Panc1 (cell line): ENCODE measurements around the gene CTDP1. TPM values are rescaled to one million over a fixed set of nuclear protein-coding genes. Genes with fewer than 3 reads are reported as not detected.

ENCODE experiments used
- ATAC-seq: fragments of 200-7000 bp; cut with Tn5 transposase; 2 replicates; pipeline ENCODE4 v1.9.1; 2020; ENCODE audit warnings: mild to moderate bottlenecking, moderate library complexity
- BruUV-seq: library from RNA; stranded (reverse); fragments of 400-500 nt; replicated peaks from 2 replicates; lab custom pipeline; 2021; lab: Mats Ljungman, UMichigan
- CTCF ChIA-PET: fragments of 300-600 bp; sonication (Branson Sonifier 250); formaldehyde crosslinking; loops from one replicate; lab custom pipeline; 2022; ENCODE audit warnings: antibody characterized with exemption; lab: Charles Lee
- POLR2A ChIA-PET: fragments of 300-600 bp; sonication (Branson Sonifier 250); formaldehyde crosslinking; loops from one replicate; lab custom pipeline; 2022; ENCODE audit warnings: antibody characterized with exemption; lab: Charles Lee
- DNase-seq: peaks from one replicate; pipeline ENCODE4 v3.0.0-alpha.2; 2010; ENCODE audit warnings: low read depth, low spot score
- H3K27ac ChIP-seq: 2 replicates; pipeline ENCODE4 v1.5.1; 2011; ENCODE audit warnings: mild to moderate bottlenecking, low read length, inconsistent platforms
- H3K27me3 ChIP-seq: fragments of 200-500 bp; sonication (Bioruptor generic); 2 replicates; pipeline ENCODE4 v1.6.0; 2014; ENCODE audit warnings: low read length, inconsistent platforms; ENCODE audit not compliant: control insufficient read depth, insufficient read depth
- H3K36me3 ChIP-seq: fragments of 200-500 bp; sonication (Bioruptor generic); 2 replicates; pipeline ENCODE4 v1.5.1; 2014; ENCODE audit warnings: inconsistent platforms, mild to moderate bottlenecking, low read length, moderate library complexity; ENCODE audit not compliant: control insufficient read depth, insufficient read depth
- H3K4me1 ChIP-seq: 2 replicates; pipeline ENCODE4 v1.5.1; 2011; ENCODE audit warnings: inconsistent platforms, mild to moderate bottlenecking, low read length, moderate library complexity; ENCODE audit not compliant: control insufficient read depth, insufficient read depth
- H3K4me3 ChIP-seq, 2 experiments: 2 replicates each; pipeline ENCODE4 v1.5.1; 2011 to 2012; ENCODE audit warnings: low read depth in 2 of 2, low read length in 2 of 2, mild to moderate bottlenecking in 2 of 2, inconsistent platforms in 1 of 2, moderate library complexity in 1 of 2
- H3K9me3 ChIP-seq: fragments of 200-500 bp; sonication (Bioruptor generic); 2 replicates; pipeline ENCODE4 v1.5.1; 2014; ENCODE audit warnings: low read depth, mild to moderate bottlenecking, inconsistent platforms, low read length, moderate library complexity; ENCODE audit not compliant: control insufficient read depth, insufficient read depth
- CTCF ChIP-seq: fragments of 450-650 bp; IDR thresholded peaks from 2 replicates; pipeline ENCODE4 v1.5.1; 2017; ENCODE audit warnings: mild to moderate bottlenecking
- POLR2AphosphoS5 ChIP-seq: IDR thresholded peaks from 2 replicates; pipeline ENCODE4 v1.6.1; 2012; ENCODE audit warnings: mild to moderate bottlenecking, low read depth, low read length, moderate library complexity
- REST ChIP-seq, 2 experiments: IDR thresholded peaks; 2 replicates each; pipeline ENCODE4 v1.6.1; 2011 to 2012; ENCODE audit warnings: low read depth in 2 of 2, control low read depth in 1 of 2, low read length in 1 of 2, mild to moderate bottlenecking in 1 of 2, moderate library complexity in 1 of 2; ENCODE audit not compliant: insufficient read depth in 1 of 2
- SIN3A ChIP-seq: IDR thresholded peaks from 2 replicates; pipeline ENCODE4 v1.6.1; 2012; ENCODE audit warnings: low read depth, mild to moderate bottlenecking, low read length, moderate library complexity, borderline replicate concordance; ENCODE audit not compliant: insufficient read depth
- TCF7L2 ChIP-seq: IDR thresholded peaks from 2 replicates; pipeline ENCODE4 v1.6.1; 2011; ENCODE audit warnings: mild to moderate bottlenecking, low read depth, low read length, inconsistent platforms
- in situ Hi-C: cut with HindIII; loops from 2 replicates; pipeline ENCODE4 v1.10.0; 2016; ENCODE audit warnings: low sequenced_read_pairs, low pct_unique_long_range_greater_than_20kb
- intact Hi-C: fragments of 100-400 bp; cut with micrococcal nuclease; formaldehyde crosslinking; loops from one replicate; pipeline ENCODE4 v1.10.0; 2022; ENCODE audit not compliant: unreplicated experiment
- total RNA-seq: library from RNA; stranded (reverse); gene quantifications from one replicate; pipeline ENCODE4 v1.2.1, GENCODE V29; 2021; ENCODE audit not compliant: unreplicated experiment

The CTDP1 gene
- total RNA-seq, 1 experiment from 2014 or later, result 52.8 TPM

- BruUV-seq, result no TSS peak
- POLR2A ChIA-PET, result no interaction called here
Observed at GRCh38 chr18:79681484-79682387, 2.1 kb downstream of the CTDP1 start.

GRCh38 chr18:79682481-79682880 lies 2.9 kb downstream of the CTDP1 start:
- CTCF ChIA-PET, result no interaction called here
- H3K4me3 ChIP-seq, result no peak overlapping the region
- H3K4me1 ChIP-seq, result peaks cover 21% of the 10 kb centered on the region
- BruUV-seq, result no TSS peak
- in situ Hi-C loops, result no loop called here
- no peaks in the 10 kb centered on the region for H3K27me3 ChIP-seq
- POLR2A ChIA-PET, result no interaction called here
- intact Hi-C loops, result no loop called here
- DNase-seq (no peak), ATAC-seq (no peak)
- TF ChIP-seq SIN3A (no peak), TCF7L2 (no peak), CTCF (no peak), POLR2AphosphoS5 (no peak)
- no peaks in the 10 kb centered on the region for H3K9me3 ChIP-seq
- H3K27ac ChIP-seq, result no peak overlapping the region
- H3K36me3 ChIP-seq, result no peaks in the 10 kb centered on the region; the same call in 1 of the 2 replicates

More at GRCh38 chr18:79681484-79682387, 2.1 kb downstream of the CTDP1 start:
- intact Hi-C loops (no loop called here), in situ Hi-C loops (no loop called here)
- peaks cover 21% of the 10 kb centered on the region for H3K4me1 ChIP-seq
- ATAC-seq (no peak), DNase-seq (no peak)
- no peaks in the 10 kb centered on the region for H3K9me3 ChIP-seq
- CTCF ChIA-PET, result no interaction called here
- peaks cover 3% of the 10 kb centered on the region for H3K36me3 ChIP-seq
- H3K4me3 ChIP-seq, result peak overlapping the region; percentile 69 to 84
- no peaks in the 10 kb centered on the region for H3K27me3 ChIP-seq
- TF ChIP-seq POLR2AphosphoS5, result no peak
- TF ChIP-seq TCF7L2, result no peak
- no peak for TF ChIP-seq REST (IDR thresholded peaks at IDR 0.05; ENCODE audit: insufficient read depth in 1 of 2, low read depth in 2 of 2, low read length in 1 of 2)
- TF ChIP-seq SIN3A, result no peak
- no peak overlapping the region; the same call in 1 of the 2 replicates for H3K27ac ChIP-seq
